HEK293 (cell line): Measurements from ENCODE around the gene KLHL8.

ENCODE experiments used
- CTCF ChIP-seq: fragments of 450-650 bp; formaldehyde crosslinking; IDR thresholded peaks from 2 replicates; pipeline ENCODE4 v1.5.1; 2016; ENCODE audit warnings: missing biosample characterization, missing genetic modification characterization
- PRDM10 ChIP-seq: fragments of 450-650 bp; formaldehyde crosslinking; IDR thresholded peaks from 2 replicates; pipeline ENCODE4 v1.5.1; 2016; ENCODE audit warnings: missing biosample characterization, missing genetic modification characterization
- YY1 ChIP-seq: fragments of 450-650 bp; formaldehyde crosslinking; IDR thresholded peaks from 2 replicates; pipeline ENCODE4 v1.5.1; 2018; ENCODE audit warnings: missing biosample characterization, missing genetic modification characterization
- ZBTB1 ChIP-seq: fragments of 450-650 bp; formaldehyde crosslinking; IDR thresholded peaks from 2 replicates; pipeline ENCODE4 v1.5.1; 2016; ENCODE audit warnings: missing biosample characterization, missing genetic modification characterization
- ZBTB21 ChIP-seq: fragments of 450-650 bp; formaldehyde crosslinking; IDR thresholded peaks from 2 replicates; pipeline ENCODE4 v1.5.1; 2017; ENCODE audit warnings: missing biosample characterization, missing genetic modification characterization
- ZFP37 ChIP-seq: fragments of 450-650 bp; formaldehyde crosslinking; IDR thresholded peaks from 2 replicates; pipeline ENCODE4 v1.5.1; 2016; ENCODE audit warnings: missing biosample characterization, missing genetic modification characterization
- ZNF175 ChIP-seq: fragments of 450-650 bp; formaldehyde crosslinking; IDR thresholded peaks from 2 replicates; pipeline ENCODE4 v1.5.1; 2016; ENCODE audit warnings: missing biosample characterization, missing genetic modification characterization
- ZNF223 ChIP-seq: fragments of 450-650 bp; formaldehyde crosslinking; IDR thresholded peaks from 2 replicates; pipeline ENCODE4 v1.5.1; 2016; ENCODE audit warnings: missing biosample characterization, missing genetic modification characterization
- ZNF366 ChIP-seq: fragments of 450-650 bp; formaldehyde crosslinking; conservative IDR thresholded peaks from 2 replicates; pipeline ENCODE4 v1.5.1; 2016; ENCODE audit warnings: missing biosample characterization, missing genetic modification characterization
- ZNF404 ChIP-seq: fragments of 450-650 bp; formaldehyde crosslinking; IDR thresholded peaks from 2 replicates; pipeline ENCODE4 v1.5.1; 2017; ENCODE audit warnings: missing biosample characterization, missing genetic modification characterization
- ZNF747 ChIP-seq: fragments of 450-650 bp; formaldehyde crosslinking; IDR thresholded peaks from 2 replicates; pipeline ENCODE4 v1.5.1; 2016; ENCODE audit warnings: missing biosample characterization, missing genetic modification characterization
- TF ChIP-seq, protein P1 (sequence below): fragments of 450-650 bp; formaldehyde crosslinking; IDR thresholded peaks from 2 replicates; pipeline ENCODE4 v1.5.1; 2016; ENCODE audit warnings: missing biosample characterization, missing genetic modification characterization
- TF ChIP-seq, protein P2 (sequence below): fragments of 450-650 bp; formaldehyde crosslinking; IDR thresholded peaks from 2 replicates; pipeline ENCODE4 v1.5.1; 2016; ENCODE audit warnings: missing biosample characterization, missing genetic modification characterization
- TF ChIP-seq, protein P3 (sequence below): fragments of 450-650 bp; formaldehyde crosslinking; IDR thresholded peaks from 2 replicates; pipeline ENCODE4 v1.5.1; 2017; ENCODE audit warnings: missing biosample characterization, missing genetic modification characterization

DNA sequence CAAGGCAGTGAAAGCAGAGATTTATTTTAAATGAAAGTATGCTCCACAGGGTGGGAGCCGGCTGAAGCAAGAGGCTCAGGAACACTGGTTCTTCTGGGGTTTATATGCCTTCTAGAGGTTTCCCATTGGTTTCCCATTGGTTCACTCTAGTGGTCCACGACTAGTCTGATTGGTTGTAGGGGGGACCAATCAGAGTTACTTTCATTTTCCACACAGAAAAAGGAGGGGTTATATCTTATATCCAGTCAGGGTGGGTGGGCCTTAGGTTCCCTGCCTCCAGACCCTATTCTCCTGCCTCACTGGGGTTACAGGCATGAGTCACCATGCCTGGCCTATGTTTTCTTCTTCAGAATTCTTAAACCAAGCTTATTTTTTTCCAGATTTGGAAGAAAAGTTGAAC is 101.6 kb downstream of the KLHL8 start:
- TF ChIP-seq, protein P1, sequence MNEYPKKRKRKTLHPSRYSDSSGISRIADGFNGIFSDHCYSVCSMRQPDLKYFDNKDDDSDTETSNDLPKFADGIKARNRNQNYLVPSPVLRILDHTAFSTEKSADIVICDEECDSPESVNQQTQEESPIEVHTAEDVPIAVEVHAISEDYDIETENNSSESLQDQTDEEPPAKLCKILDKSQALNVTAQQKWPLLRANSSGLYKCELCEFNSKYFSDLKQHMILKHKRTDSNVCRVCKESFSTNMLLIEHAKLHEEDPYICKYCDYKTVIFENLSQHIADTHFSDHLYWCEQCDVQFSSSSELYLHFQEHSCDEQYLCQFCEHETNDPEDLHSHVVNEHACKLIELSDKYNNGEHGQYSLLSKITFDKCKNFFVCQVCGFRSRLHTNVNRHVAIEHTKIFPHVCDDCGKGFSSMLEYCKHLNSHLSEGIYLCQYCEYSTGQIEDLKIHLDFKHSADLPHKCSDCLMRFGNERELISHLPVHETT (tag by site-specific recombination) = no peak
- TF ChIP-seq CTCF (no peak), ZBTB1 (tag by site-specific recombination) (no peak), ZNF404 (no peak), ZNF366 (tag by site-specific recombination) (no peak), ZNF223 (tag by site-specific recombination) (no peak), ZNF747 (tag by site-specific recombination) (no peak), YY1 (no peak), ZNF175 (no peak), ZBTB21 (tag by site-specific recombination) (no peak), PRDM10 (tag by site-specific recombination) (no peak), ZFP37 (tag by site-specific recombination) (no peak)
- TF ChIP-seq, protein P2, sequence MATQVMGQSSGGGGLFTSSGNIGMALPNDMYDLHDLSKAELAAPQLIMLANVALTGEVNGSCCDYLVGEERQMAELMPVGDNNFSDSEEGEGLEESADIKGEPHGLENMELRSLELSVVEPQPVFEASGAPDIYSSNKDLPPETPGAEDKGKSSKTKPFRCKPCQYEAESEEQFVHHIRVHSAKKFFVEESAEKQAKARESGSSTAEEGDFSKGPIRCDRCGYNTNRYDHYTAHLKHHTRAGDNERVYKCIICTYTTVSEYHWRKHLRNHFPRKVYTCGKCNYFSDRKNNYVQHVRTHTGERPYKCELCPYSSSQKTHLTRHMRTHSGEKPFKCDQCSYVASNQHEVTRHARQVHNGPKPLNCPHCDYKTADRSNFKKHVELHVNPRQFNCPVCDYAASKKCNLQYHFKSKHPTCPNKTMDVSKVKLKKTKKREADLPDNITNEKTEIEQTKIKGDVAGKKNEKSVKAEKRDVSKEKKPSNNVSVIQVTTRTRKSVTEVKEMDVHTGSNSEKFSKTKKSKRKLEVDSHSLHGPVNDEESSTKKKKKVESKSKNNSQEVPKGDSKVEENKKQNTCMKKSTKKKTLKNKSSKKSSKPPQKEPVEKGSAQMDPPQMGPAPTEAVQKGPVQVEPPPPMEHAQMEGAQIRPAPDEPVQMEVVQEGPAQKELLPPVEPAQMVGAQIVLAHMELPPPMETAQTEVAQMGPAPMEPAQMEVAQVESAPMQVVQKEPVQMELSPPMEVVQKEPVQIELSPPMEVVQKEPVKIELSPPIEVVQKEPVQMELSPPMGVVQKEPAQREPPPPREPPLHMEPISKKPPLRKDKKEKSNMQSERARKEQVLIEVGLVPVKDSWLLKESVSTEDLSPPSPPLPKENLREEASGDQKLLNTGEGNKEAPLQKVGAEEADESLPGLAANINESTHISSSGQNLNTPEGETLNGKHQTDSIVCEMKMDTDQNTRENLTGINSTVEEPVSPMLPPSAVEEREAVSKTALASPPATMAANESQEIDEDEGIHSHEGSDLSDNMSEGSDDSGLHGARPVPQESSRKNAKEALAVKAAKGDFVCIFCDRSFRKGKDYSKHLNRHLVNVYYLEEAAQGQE (tag by site-specific recombination) = no peak
- TF ChIP-seq, protein P3, sequence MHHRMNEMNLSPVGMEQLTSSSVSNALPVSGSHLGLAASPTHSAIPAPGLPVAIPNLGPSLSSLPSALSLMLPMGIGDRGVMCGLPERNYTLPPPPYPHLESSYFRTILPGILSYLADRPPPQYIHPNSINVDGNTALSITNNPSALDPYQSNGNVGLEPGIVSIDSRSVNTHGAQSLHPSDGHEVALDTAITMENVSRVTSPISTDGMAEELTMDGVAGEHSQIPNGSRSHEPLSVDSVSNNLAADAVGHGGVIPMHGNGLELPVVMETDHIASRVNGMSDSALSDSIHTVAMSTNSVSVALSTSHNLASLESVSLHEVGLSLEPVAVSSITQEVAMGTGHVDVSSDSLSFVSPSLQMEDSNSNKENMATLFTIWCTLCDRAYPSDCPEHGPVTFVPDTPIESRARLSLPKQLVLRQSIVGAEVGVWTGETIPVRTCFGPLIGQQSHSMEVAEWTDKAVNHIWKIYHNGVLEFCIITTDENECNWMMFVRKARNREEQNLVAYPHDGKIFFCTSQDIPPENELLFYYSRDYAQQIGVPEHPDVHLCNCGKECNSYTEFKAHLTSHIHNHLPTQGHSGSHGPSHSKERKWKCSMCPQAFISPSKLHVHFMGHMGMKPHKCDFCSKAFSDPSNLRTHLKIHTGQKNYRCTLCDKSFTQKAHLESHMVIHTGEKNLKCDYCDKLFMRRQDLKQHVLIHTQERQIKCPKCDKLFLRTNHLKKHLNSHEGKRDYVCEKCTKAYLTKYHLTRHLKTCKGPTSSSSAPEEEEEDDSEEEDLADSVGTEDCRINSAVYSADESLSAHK (tag by site-specific recombination) = no peak
